GM21367 (cell line): Measurements from ENCODE around the gene ZSCAN31.
A peak's percentile ranks its signal among the peaks of the same experiment; 100 is the strongest.
"Not testable (repeated sequence)": the region's sequence is repeated elsewhere in the genome, so short reads cannot be mapped to it uniquely, and the experiment has no call there.

Experiments
- ATAC-seq: cut with Tn5 transposase; IDR thresholded peaks from one replicate; pipeline ENCODE4 v1.9.1; 2021; ENCODE audit not compliant: unreplicated experiment

Gene ZSCAN31

DNA sequence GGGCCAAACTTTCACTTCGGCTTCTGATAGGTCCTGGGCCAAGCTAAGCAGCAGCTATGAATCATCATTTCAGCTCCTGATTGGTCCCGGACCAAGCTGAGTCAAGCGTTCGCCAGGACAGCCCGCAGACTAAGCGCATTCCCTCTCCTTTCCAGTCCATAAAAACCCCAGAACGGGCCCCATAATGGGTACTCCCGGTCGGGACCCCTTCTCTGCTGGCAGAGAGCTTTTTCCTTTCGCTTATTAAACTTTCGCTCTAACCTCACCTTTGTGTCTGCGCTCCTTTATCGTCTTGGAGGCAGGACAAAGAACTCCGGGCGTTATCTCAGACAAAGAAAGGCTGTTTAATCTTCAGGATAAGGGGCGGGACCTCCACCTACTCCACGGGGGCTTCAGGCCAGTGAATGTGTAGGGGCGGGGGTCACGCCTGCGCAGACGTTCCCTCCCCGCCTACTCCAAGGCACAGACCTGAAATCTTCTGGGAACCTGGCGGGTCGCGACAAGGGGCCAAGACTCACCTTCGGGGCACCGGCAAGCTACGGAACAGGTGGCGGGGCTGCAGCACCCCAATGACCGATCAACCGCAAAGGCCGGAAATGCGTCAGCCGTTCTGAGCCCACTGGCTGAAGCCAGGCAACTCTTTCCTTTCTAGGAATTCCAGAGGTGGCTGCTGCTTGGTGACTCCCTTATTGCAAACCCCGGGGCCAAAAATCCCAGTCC, at the start of gene ZSCAN31:
TSS of gene ZSCAN31 (minus strand) at position 585 of the 720 bp plus-strand sequence. CDS start 6,465 bp downstream, outside the sequence.
- peak; percentile 84 for ATAC-seq

DNA sequence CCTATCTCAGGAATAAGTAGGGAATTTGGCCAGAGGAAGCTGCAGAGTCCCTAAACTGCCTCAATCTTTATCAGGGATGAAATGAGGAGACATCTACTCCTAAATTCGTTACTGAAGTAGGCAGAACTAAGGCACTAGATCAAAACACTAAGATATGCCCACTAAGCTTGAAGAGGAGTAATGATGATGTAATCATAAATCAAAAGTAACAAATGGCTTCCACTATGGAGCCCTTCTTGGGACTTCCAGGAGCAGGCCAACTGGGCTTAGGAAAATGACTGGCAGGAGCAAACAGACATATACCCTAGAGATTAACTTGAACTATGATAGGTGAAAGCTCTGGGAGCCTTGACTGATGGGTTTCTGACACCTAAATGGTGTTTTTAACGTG, 48.2 kb upstream of the ZSCAN31 start:
- no peak for ATAC-seq

DNA sequence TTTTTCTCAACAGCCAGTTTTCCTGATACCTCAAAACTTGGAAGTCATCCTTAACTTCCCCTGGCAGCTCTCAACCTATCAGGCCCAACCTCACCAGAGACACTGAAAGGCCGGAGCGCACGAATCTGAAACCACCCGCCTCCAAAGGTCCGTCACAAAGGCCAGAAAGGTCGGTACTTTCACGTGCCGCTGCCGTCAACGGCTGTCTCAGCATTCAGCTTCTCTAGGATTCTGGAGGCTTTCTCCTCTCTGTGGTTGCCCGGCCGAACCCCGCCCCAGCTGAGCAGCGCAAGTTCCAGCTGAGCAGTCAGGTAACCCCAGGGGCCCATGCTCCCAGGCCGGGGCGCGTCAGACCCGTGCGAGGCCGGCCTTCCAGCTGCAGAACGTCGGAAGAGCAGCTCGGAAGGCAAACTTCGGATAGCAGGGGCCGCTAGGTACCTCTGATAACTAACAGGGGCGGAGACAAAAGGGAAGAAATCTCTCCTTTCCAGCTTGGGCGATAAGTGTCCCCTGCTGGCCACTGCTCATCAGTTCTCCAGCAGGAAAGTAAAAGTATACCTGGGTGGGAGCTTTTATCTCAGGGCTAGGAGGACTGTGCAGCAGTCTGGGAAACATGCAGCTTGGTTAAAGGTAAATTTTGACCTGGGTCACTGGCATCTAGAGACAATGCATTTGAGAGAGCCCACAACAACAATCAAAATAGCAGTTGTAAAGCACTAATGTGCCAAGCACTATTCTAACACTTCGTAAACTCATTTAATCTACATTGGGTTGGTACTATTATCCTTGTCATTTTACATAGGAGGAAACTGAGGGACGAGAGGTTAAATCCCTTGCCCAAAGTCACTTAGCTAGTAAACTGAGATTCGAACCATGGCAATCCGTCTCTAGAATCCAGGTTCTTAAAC, 47.5 kb upstream of the ZSCAN31 start:
- ATAC-seq = peak; percentile 85

- no peak for ATAC-seq
Measured at GRCh38 chr6:28380381-28380780, 44.4 kb upstream of the ZSCAN31 start.

DNA sequence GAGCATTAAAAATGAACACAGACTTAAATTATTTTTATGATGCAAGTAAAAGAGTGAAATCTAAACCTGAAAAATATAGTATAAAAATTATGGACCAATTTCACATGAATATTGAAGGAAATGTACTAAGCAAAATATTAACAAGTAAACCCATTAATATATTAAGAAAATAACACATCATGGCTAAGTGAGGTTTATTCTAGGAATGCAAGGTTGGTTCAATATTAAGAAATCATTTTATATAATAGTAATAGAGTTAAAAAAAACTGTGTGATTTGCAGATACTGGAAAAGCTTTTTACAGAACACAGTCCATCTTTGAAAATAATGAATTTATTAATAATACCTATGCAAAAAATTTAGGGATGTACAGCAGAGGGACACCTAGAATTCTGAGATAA, 42.7 kb upstream of the ZSCAN31 start:
- no peak for ATAC-seq

GRCh38 chr6:28377879-28378278, 41.9 kb upstream of the ZSCAN31 start:
- no peak for ATAC-seq

DNA sequence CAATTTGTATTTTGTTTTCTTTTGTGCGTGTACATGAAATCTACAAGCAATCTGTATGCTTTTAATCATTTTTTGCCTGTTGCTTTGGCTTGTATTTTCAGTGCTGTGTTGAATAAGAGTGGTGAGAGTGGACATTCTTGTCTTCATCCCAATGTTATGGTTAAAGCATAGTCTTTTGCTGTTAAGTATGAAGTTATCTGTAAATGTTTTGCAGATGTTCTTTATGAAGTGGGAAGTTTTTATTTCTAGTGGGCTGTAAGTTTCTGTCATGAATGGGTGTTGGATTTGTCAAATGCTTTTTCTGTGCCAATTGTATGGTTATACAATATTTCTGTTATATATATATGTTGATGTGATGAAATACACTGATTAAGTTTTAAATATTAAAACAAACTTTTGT, 38.0 kb upstream of the ZSCAN31 start:
- no peak for ATAC-seq

DNA sequence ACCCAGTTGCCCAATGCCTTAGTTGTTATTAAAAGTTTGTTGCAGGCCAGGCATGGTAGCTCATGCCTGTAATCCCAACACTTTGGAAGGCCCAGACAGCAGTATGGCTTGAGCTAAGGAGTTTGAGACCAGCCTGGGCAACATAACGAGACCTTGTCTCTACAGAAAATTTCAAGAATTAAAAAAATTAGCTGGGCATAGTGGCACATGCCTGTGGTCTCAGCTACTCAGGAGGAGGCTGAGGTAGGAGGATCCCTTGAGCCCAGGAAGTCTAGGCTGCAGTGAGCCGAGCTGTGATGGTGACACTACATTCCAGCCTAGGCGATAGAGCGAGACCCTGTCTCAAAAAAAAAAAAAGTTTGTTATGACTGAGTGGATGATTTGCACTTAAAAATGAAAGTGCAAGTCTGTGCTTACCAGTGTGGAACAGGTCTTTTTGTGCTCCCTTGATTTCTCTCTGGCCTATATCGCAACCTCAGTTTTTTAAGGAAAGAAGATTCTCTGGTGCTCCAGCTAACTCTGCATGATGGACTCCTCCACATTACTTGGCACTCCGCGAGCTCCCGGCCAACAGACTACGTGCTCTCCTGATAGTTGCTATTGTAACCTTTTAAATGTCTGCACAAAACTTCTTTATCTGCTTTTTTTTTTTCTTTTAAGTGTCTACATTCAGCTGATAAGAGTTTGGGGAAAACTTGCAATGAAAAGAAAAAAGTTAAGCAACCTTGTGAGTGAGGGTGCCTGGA, 35.9 kb upstream of the ZSCAN31 start:
- peak; percentile 50 for ATAC-seq

- no peak for ATAC-seq
Measured at GRCh38 chr6:28371280-28371679, 35.3 kb upstream of the ZSCAN31 start.

- ATAC-seq = no peak
Measured at GRCh38 chr6:28370440-28370839, 34.5 kb upstream of the ZSCAN31 start.

DNA sequence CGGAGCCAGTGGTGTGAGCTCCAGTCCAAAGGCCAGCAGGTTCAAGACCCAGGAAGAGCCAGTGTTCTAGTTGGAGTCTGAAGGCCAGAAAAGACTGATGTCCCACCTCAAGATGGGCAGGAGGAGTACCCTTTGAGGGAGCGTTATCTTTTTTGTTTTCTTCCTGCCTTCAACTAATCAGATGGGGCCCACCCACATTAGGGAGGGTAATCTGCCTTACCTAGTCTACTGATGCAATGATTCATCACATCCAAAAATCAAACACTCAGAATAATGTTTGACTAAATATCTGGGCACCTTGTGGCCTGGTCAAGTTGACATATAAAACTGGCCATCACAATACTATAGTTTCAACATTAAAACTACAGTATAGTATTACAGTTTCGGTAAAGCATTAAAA, 33.5 kb upstream of the ZSCAN31 start:
- ATAC-seq = no peak

- ATAC-seq = no peak
Measured at GRCh38 chr6:28368522-28368921, 32.6 kb upstream of the ZSCAN31 start.

DNA sequence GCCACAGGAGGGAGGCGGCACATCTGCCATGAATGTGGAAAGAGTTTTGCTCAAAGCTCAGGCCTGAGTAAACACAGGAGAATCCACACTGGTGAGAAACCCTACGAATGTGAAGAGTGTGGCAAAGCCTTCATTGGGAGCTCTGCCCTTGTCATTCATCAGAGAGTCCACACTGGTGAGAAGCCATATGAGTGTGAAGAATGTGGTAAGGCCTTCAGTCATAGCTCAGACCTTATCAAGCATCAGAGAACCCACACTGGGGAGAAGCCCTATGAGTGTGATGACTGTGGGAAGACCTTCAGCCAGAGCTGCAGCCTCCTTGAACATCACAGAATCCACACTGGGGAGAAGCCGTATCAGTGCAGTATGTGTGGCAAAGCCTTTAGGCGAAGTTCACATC, 29.6 kb upstream of the ZSCAN31 start:
- not testable (repeated sequence) for ATAC-seq

- ATAC-seq = no peak
Measured at GRCh38 chr6:28360961-28361360, 25.0 kb upstream of the ZSCAN31 start.

- ATAC-seq = not testable (repeated sequence)
Measured at GRCh38 chr6:28359562-28359961, 23.6 kb upstream of the ZSCAN31 start.

DNA sequence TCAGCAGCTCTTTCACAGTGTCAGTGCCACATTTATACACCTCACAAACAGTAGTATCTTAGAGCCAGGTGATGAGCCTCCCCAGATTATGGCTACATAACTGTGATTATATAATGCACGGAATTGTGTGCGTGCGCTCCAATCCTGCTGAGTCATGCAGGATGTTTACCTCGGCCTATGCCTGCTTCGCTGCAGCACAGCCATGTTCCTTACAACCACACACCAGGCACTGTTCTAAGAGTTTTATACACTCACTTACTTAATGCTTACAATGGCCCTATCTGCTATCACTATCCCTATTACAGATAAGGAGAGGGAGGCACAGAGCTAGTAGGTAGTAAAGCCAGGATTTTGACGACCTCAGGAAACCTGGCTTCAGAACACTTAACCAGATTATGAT, 21.1 kb upstream of the ZSCAN31 start:
- ATAC-seq = no peak

DNA sequence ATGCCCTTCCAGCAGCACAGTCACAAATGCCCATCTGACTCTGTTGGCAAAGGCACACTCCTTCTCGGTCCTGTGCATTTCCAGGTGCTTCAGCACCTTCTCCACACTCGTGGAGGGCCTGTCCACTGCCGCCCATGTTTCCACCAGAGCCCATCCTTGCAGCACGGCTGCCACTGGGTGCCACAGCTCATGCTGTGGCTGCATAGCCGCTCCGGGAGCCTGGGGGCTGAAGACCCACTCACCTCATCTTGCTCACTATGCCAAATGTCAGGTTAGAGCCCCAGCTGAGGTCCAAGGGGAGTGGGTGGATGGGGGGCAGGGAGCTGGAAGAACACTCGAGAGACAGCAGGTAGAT, 20.7 kb upstream of the ZSCAN31 start:
- ATAC-seq = no peak

DNA sequence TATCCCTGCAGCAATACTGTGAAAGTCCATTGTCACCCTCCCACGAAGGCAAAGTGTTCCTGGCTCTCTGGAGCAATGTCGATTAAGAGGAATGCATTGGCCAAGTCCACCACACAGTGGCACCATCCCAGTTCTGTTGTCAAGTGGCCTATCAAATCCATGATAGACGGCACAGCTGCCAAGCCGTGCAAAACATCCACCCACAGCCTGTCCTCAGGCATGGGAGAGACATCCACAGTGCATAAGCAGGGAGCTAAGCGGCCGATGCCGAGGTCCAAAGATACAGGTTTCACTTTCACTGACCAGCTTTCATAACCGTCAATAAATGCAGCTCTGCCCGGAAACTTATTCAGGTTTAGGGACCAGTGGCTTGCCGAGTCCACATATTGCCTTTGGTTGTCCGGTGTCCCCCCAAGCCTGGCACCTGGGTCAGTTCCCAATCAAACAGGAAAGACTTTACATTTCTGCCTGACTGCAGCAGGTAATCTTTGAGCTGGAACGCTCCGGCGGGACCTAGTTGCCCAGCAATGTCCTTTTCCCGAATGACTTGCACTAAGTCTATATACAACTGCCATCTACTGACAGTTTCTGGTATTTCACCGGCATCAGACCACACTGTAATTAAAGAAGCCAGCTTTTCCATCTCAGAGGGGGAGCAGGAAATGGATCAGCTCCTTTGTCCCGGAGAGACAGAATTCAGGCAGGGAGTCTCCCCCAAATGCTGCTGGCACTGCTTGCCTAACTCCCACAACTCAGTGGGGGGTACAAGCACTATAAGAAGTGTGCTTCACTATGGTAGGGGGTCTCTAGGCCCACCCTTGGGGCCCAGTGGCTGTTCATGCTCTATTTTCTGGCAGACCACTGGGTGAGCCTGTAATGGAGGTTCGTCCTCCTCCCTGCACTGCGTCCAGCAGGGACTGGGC, 20.1 kb upstream of the ZSCAN31 start:
- no peak for ATAC-seq

- ATAC-seq = no peak
Measured at GRCh38 chr6:28354688-28355554, 19.0 kb upstream of the ZSCAN31 start.
